ENCODE data around the gene TPO.

TPO gene

GRCh38 chr2:1546023-1546591, 132.8 kb downstream of the TPO start:
- DNase-seq (ENCODE audit: low spot score): peak; percentile 56
- in situ Hi-C loops (cut with MboI; ENCODE audit: low sequenced_read_pairs, unreplicated experiment): no loop called here
- TF ChIP-seq, protein P1, sequence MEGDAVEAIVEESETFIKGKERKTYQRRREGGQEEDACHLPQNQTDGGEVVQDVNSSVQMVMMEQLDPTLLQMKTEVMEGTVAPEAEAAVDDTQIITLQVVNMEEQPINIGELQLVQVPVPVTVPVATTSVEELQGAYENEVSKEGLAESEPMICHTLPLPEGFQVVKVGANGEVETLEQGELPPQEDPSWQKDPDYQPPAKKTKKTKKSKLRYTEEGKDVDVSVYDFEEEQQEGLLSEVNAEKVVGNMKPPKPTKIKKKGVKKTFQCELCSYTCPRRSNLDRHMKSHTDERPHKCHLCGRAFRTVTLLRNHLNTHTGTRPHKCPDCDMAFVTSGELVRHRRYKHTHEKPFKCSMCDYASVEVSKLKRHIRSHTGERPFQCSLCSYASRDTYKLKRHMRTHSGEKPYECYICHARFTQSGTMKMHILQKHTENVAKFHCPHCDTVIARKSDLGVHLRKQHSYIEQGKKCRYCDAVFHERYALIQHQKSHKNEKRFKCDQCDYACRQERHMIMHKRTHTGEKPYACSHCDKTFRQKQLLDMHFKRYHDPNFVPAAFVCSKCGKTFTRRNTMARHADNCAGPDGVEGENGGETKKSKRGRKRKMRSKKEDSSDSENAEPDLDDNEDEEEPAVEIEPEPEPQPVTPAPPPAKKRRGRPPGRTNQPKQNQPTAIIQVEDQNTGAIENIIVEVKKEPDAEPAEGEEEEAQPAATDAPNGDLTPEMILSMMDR (IDR thresholded peaks at IDR 0.05; ENCODE audit: borderline replicate concordance, control extremely low read depth, extremely low read depth, insufficient read depth, missing control alignments): peak; percentile 30

DNA sequence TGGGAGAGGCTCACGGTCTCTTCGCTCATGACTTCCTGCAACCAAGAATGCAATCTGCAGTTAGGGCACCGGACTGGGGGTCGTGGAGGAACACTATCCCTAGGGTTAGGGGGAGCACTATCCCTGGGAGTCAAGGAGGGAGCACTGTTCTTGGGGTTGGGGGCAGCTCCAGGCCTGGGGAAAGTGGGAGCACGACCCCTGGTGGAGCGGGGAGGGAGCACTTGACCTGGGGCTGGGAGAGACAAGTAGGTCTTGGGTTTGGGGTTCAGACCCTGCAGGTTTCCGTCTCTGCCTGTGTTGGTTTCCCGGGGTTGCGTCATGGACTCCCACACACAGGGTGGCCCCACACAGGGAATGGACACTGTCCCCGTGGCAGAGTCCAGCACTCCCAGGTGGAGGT, 133.6 kb downstream of the TPO start:
- TF ChIP-seq, protein P1 (IDR thresholded peaks at IDR 0.05; ENCODE audit: borderline replicate concordance, control extremely low read depth, extremely low read depth, insufficient read depth, missing control alignments): no peak
- in situ Hi-C loops (cut with MboI; ENCODE audit: low sequenced_read_pairs, unreplicated experiment): no loop called here
- no peak for DNase-seq (ENCODE audit: low spot score)

GRCh38 chr2:1548910-1549673, 135.8 kb downstream of the TPO start:
- in situ Hi-C loops (cut with MboI; ENCODE audit: low sequenced_read_pairs, unreplicated experiment): no loop called here

GRCh38 chr2:1550076-1550475, 136.8 kb downstream of the TPO start:
- TF ChIP-seq, protein P1 (IDR thresholded peaks at IDR 0.05; ENCODE audit: borderline replicate concordance, control extremely low read depth, extremely low read depth, insufficient read depth, missing control alignments): no peak
- DNase-seq (ENCODE audit: low spot score): no peak
- in situ Hi-C loops (cut with MboI; ENCODE audit: low sequenced_read_pairs, unreplicated experiment): no loop called here

More at GRCh38 chr2:1548910-1549673, 135.8 kb downstream of the TPO start:
- TF ChIP-seq, protein P1 (IDR thresholded peaks at IDR 0.05; ENCODE audit: borderline replicate concordance, control extremely low read depth, extremely low read depth, insufficient read depth, missing control alignments): no peak
- no peak for DNase-seq (ENCODE audit: low spot score)

DNA sequence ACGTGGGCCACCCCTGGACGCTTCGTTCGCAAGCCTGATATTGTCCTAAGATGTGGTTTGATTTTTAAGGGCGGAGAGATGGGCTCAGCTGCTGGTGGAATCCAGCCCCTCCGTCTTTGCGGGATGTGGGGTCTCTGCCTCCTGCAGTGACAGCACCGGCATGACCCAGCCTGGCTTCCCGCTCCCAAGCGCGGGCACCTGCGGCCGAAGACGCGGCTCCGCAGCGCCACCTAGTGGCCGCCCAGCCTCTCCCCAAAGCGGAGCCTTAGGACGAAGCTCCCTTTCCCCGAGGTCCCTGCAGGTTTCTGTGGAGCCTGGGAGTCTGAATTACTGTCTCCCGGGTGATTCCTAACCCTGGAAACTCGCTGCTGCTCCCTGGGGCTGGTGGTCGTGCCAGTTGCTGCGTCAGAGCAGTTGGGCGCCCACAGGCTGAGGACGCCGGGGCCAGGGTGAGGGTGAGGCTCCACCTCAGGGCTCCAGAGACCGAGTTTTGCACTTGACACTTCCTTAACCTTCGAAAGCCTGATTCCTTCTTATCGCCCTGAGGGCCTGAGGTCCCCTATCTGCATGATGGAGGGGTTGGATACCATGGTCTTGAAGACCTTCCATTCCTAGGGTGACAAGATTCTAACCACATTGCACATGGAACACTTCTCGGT, 137.5 kb downstream of the TPO start:
- DNase-seq (ENCODE audit: low spot score): peak; percentile 88
- in situ Hi-C loops (cut with MboI; ENCODE audit: low sequenced_read_pairs, unreplicated experiment): no loop called here
- TF ChIP-seq, protein P1 (IDR thresholded peaks at IDR 0.05; ENCODE audit: borderline replicate concordance, control extremely low read depth, extremely low read depth, insufficient read depth, missing control alignments): peak; percentile 87

- in situ Hi-C loops (cut with MboI; ENCODE audit: low sequenced_read_pairs, unreplicated experiment): no loop called here
Observed at GRCh38 chr2:1551905-1552304, 138.6 kb downstream of the TPO start.

More at GRCh38 chr2:1551905-1552304, 138.6 kb downstream of the TPO start:
- no peak for DNase-seq (ENCODE audit: low spot score)
- TF ChIP-seq, protein P1 (IDR thresholded peaks at IDR 0.05; ENCODE audit: borderline replicate concordance, control extremely low read depth, extremely low read depth, insufficient read depth, missing control alignments): no peak

Data from GM13976 (cell line).